HG02840 (cell line): ENCODE measurements around the gene EPHB2.

Experiments used
- ATAC-seq: cut with Tn5 transposase; IDR thresholded peaks from one replicate; pipeline ENCODE4 v1.9.1; 2021; ENCODE audit warnings: mild to moderate bottlenecking, moderate library complexity, moderate number of reproducible peaks; ENCODE audit not compliant: unreplicated experiment, low FRiP score

Gene EPHB2

GRCh38 chr1:22717037-22717760 is 6.6 kb downstream of the EPHB2 start:
- ATAC-seq: no peak

DNA sequence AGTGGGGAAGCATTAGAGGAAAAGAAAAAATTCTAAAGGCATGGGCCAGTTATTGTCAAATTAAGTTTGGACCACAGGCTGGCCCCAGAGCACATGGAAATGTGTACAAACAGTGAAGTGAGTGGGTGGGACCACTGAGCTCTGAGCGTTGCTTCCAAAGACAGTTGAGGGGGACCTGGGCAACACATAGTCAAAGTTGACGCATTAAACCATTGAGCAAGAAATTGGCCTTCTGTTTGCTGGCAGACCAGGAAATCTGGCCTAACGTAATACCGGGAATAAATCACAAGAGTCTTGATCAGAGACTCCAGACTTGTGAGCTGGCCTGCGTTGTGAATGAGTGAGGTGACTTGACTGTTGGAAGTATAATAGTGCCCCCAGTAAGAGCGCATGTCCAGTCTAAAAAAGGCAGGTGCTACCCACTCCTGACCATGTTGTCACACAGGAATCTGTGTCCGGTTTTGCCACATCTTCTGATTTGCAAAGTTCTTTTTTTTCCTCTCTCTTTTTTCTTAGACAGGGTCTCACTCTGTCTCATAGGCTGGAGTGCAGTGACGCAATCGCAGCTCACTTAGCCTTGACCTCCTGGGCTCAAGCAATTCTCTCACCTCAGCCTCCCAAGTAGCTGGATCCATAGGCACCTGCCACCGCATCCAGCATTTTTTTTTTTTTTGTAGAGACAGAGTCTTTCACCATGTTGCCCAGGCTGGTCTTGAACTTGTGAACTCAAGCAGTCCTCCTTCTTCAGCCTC is 10.7 kb downstream of the EPHB2 start:
- no peak for ATAC-seq

DNA sequence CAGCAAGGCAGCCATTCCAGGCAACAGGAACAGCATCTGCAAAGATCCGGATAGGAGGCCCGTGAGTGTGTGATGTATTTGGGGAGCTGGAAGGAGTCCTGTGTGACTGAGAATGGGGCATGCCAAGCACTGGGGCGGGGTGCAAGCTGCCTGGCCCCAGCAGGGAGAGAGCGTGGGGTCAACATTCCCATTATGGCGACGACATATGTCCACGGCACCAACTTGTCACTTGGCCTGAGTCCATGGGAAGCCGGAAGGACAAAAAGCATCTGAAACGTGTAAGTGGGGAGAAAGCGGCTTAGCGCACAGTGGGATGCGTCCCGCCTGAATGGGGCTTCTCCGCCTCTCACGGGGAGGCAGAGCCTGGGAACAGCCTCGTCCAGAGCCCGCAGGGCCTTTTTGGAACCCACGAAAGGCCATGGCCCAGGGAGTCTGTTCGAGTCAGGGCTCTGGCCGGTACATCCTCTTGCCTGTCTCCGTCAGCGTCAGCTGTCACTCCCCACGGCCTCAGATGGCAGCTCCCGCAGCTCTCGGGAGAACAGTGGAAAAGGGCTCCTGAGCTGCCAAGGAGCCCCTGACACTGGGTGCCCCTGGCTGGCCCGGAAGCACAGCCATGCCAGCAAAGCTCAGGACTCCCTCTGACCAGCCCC is 12.4 kb downstream of the EPHB2 start:
- no peak for ATAC-seq

GRCh38 chr1:22727873-22728272 is 17.2 kb downstream of the EPHB2 start:
- ATAC-seq: no peak

DNA sequence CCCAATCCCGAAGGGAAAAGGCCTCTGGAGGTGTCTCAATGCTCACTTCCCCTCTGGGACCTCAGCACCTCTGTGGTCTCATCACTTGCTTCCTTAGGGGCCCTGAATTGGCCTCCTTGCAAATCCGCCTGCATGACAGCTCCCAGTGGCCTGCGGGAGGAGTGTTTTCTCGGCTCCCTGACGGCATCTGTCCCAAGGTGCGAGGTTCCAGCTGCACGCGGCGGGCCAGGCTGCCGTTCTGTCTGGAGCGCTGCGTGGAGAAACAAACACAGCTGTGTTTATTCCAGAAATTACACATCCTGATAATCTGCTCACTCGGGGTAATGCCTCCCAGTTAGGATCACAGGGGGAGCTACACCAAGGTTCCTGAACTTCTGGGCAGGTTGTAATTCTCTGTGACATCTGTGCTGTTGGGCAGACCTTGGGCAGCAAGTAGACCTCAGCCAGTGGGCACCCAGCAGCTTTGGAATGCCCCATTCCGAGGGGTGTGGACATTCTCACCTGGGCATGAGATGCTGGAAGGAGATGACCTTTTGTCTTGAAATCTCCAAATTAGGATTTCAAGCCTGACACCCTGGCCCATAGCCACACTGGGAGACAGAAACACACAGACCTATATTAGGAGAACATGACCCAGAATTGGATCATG is 18.2 kb downstream of the EPHB2 start:
- no peak for ATAC-seq

- no peak for ATAC-seq
Observed at GRCh38 chr1:22729400-22729773, 18.7 kb downstream of the EPHB2 start.

GRCh38 chr1:22729912-22730311 is 19.3 kb downstream of the EPHB2 start:
- no peak for ATAC-seq

DNA sequence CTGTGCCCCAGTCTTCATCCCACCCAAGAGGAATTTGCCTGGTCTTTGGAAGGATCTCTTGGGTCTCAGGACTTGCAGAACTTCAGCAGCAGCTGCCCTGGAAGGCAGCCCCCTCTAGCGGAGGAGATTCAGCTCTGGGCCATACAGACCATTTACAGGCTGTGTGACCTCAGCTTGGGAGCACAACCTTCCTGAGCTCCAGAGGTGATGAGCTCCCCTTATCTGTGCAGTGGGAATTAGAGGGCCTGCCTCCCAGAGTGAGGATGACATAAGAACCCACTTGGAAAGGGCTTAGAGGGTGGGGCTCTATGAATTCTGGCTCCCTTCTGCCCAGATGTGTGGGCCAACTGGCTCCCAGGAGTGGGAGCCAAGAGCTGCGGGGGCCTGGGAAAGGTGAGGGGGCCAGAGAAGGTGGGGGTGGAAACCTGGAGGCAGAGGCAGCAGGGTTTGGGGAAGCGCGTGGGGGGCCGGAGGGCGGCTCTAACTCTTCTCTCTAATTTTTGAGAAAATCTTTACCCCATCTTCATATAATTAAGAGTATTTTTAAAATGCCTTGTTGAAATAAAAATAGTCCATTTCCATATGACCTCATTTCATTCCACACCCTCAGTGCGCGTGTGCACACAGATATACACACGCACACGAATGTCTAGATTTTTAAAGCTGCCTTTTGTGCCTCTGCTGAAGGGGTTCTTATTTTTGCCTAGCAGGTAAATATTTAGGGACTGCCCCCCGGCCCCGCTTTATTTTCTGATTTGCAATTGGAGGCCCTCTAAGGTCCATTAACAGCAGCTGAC is 21.5 kb downstream of the EPHB2 start:
- no peak for ATAC-seq

- ATAC-seq: no peak
Observed at GRCh38 chr1:22733643-22734042, 23.0 kb downstream of the EPHB2 start.

DNA sequence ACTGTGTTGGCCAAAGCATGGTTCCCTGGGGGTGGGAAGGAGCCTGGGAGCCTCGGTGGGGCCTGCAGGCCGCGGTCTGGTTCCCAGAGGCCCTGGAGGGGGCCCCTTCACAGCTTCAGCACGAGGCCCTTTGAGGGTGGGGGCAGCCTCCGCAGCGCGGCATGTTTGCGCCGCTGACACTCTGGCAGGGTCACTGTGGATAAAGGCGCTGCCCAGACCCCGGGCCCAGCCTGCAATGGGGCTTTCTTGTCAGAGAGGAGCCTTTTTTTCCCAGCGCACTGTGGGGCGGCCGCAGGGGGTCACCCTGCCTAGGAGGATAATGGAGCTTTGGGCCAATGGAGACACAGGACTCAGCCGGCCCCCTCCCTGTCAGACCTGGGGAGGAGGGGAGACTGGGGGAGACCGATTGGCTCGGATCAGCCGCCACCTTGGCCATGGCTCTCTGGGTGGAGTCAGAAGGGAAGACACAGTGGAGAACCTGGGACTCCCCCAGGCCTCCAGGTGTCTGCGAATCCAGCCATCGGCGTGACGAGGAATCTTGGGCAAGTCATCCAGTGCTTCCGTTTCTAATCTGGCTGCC is 26.0 kb downstream of the EPHB2 start:
- no peak for ATAC-seq

DNA sequence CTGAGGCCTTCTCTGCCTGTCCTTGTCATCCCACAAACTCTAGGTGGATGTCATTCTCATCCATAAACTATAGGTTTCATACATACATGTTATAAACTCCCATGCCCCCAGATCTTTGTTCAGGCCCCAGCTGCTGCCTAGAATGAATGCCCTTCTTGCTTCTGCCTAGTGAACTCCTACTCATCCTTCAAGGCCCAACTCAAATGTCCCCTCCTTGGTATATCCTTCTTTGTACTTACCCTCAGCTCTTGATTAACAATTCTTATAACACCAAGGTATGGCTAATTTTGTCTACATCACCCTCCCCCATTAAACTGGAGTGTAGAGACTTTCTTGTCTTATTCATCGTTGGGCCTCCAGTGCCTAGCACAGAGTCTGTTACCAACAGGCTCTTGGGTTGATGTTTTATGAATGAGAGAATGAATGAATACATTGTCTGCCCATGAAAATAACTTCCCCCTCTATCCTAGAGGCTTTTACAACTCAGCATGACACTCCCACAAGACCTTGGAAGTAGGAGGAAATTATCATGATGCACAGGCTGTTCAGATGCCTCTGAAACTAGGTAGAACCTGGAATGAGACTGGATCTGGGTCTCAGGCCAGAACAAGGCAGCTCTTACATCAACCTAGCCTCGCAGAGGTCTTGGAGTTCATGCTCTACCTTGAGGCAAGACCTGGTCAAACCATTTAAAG is 26.9 kb downstream of the EPHB2 start:
- ATAC-seq: no peak

GRCh38 chr1:22738069-22738435 is 27.4 kb downstream of the EPHB2 start:
- ATAC-seq: no peak

DNA sequence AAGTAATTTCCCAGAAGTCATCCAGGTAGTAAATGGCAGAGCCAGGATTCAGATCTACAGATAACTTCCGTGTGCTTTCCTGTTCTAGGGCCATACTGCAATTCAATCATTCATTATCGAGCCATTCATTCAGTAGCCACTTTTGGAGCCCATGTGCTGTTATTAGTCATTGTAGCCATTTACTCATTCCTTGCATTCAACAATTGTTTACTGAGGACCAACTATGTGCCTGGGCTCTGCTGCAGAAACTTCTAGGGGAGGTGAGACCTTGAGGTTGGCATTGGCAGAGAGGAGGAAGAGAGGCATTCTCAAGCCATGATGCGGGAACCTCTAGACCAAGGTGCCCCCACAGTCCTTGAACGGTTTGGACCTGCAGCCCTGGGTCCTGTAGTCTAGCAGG is 27.9 kb downstream of the EPHB2 start:
- no peak for ATAC-seq

- ATAC-seq: no peak
Observed at GRCh38 chr1:22739648-22740385, 29.2 kb downstream of the EPHB2 start.

- no peak for ATAC-seq
Observed at GRCh38 chr1:22741118-22741517, 30.5 kb downstream of the EPHB2 start.

GRCh38 chr1:22745669-22746585 is 35.3 kb downstream of the EPHB2 start:
- ATAC-seq: no peak

GRCh38 chr1:22747021-22747734 is 36.5 kb downstream of the EPHB2 start:
- ATAC-seq: no peak
